ENCODE data around the gene RPF1.

The RPF1 gene

GRCh38 chr1:84478876-84479868 lies at the start of gene RPF1 (continued):
- TF ChIP-seq ZBTB10 (tag by site-specific recombination; IDR thresholded peaks at IDR 0.05) (no peak), RBAK (tag by site-specific recombination; IDR thresholded peaks at IDR 0.05) (no peak), FEZF1 (tag by site-specific recombination; IDR thresholded peaks at IDR 0.05) (no peak), ZNF157 (tag by site-specific recombination; IDR thresholded peaks at IDR 0.05) (no peak), ZNF24 (tag by site-specific recombination; IDR thresholded peaks at IDR 0.05) (peak; percentile 59; the same call in 1 of the 2 replicates), AEBP2 (tag by site-specific recombination; IDR thresholded peaks at IDR 0.05; ENCODE audit: borderline replicate concordance) (no peak), ZFP41 (tag by site-specific recombination; IDR thresholded peaks at IDR 0.05; ENCODE audit: borderline replicate concordance) (no peak), ZNF837 (tag by site-specific recombination; IDR thresholded peaks at IDR 0.05) (no peak), ZNF645 (tag by site-specific recombination; IDR thresholded peaks at IDR 0.05) (no peak), ZNF133 (tag by site-specific recombination; IDR thresholded peaks at IDR 0.05) (no peak), ZNF561 (tag by site-specific recombination; IDR thresholded peaks at IDR 0.05; ENCODE audit: borderline replicate concordance) (peak; percentile 90), KLF8 (tag by site-specific recombination; IDR thresholded peaks at IDR 0.05) (peak; percentile 59), OVOL3 (tag by site-specific recombination; IDR thresholded peaks at IDR 0.05) (no peak), ZNF76 (tag by site-specific recombination; IDR thresholded peaks at IDR 0.05; ENCODE audit: borderline replicate concordance, low read depth) (peak; percentile 39; the same call in 1 of the 2 replicates), ZNF549 (tag by site-specific recombination; IDR thresholded peaks at IDR 0.05) (no peak), ZNF169 (tag by site-specific recombination; IDR thresholded peaks at IDR 0.05) (no peak), GLIS2 (tag by site-specific recombination; IDR thresholded peaks at IDR 0.05) (no peak), YY1 (tag by site-specific recombination; IDR thresholded peaks at IDR 0.05) (peak; percentile 72), ZNF292 (tag by site-specific recombination; IDR thresholded peaks at IDR 0.05; ENCODE audit: borderline replicate concordance, low read depth) (no peak)
- TF ChIP-seq, protein P1, sequence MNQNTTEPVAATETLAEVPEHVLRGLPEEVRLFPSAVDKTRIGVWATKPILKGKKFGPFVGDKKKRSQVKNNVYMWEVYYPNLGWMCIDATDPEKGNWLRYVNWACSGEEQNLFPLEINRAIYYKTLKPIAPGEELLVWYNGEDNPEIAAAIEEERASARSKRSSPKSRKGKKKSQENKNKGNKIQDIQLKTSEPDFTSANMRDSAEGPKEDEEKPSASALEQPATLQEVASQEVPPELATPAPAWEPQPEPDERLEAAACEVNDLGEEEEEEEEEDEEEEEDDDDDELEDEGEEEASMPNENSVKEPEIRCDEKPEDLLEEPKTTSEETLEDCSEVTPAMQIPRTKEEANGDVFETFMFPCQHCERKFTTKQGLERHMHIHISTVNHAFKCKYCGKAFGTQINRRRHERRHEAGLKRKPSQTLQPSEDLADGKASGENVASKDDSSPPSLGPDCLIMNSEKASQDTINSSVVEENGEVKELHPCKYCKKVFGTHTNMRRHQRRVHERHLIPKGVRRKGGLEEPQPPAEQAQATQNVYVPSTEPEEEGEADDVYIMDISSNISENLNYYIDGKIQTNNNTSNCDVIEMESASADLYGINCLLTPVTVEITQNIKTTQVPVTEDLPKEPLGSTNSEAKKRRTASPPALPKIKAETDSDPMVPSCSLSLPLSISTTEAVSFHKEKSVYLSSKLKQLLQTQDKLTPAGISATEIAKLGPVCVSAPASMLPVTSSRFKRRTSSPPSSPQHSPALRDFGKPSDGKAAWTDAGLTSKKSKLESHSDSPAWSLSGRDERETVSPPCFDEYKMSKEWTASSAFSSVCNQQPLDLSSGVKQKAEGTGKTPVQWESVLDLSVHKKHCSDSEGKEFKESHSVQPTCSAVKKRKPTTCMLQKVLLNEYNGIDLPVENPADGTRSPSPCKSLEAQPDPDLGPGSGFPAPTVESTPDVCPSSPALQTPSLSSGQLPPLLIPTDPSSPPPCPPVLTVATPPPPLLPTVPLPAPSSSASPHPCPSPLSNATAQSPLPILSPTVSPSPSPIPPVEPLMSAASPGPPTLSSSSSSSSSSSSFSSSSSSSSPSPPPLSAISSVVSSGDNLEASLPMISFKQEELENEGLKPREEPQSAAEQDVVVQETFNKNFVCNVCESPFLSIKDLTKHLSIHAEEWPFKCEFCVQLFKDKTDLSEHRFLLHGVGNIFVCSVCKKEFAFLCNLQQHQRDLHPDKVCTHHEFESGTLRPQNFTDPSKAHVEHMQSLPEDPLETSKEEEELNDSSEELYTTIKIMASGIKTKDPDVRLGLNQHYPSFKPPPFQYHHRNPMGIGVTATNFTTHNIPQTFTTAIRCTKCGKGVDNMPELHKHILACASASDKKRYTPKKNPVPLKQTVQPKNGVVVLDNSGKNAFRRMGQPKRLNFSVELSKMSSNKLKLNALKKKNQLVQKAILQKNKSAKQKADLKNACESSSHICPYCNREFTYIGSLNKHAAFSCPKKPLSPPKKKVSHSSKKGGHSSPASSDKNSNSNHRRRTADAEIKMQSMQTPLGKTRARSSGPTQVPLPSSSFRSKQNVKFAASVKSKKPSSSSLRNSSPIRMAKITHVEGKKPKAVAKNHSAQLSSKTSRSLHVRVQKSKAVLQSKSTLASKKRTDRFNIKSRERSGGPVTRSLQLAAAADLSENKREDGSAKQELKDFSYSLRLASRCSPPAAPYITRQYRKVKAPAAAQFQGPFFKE (tag by site-specific recombination; IDR thresholded peaks at IDR 0.05; ENCODE audit: borderline replicate concordance) = no peak
- TF ChIP-seq, protein P2, sequence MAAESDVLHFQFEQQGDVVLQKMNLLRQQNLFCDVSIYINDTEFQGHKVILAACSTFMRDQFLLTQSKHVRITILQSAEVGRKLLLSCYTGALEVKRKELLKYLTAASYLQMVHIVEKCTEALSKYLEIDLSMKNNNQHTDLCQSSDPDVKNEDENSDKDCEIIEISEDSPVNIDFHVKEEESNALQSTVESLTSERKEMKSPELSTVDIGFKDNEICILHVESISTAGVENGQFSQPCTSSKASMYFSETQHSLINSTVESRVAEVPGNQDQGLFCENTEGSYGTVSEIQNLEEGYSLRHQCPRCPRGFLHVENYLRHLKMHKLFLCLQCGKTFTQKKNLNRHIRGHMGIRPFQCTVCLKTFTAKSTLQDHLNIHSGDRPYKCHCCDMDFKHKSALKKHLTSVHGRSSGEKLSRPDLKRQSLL (tag by site-specific recombination; IDR thresholded peaks at IDR 0.05) = no peak
- TF ChIP-seq, protein P3, sequence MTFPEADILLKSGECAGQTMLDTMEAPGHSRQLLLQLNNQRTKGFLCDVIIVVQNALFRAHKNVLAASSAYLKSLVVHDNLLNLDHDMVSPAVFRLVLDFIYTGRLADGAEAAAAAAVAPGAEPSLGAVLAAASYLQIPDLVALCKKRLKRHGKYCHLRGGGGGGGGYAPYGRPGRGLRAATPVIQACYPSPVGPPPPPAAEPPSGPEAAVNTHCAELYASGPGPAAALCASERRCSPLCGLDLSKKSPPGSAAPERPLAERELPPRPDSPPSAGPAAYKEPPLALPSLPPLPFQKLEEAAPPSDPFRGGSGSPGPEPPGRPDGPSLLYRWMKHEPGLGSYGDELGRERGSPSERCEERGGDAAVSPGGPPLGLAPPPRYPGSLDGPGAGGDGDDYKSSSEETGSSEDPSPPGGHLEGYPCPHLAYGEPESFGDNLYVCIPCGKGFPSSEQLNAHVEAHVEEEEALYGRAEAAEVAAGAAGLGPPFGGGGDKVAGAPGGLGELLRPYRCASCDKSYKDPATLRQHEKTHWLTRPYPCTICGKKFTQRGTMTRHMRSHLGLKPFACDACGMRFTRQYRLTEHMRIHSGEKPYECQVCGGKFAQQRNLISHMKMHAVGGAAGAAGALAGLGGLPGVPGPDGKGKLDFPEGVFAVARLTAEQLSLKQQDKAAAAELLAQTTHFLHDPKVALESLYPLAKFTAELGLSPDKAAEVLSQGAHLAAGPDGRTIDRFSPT (tag by site-specific recombination; IDR thresholded peaks at IDR 0.05) = no peak
